Stimulated activated CD4-positive, alpha-beta T cell treated with anti-CD3 and anti-CD28 coated beads, TNF-alpha, amount 100 ng/mL, for 24 hours (primary cell): ENCODE data around the gene TSPAN18.

Source experiments
- DNase-seq, 3 experiments: peaks; one replicate each; pipeline ENCODE4 v3.0.0-alpha.2; 2020; ENCODE audit warnings: low read depth in 3 of 3

Gene TSPAN18

DNA sequence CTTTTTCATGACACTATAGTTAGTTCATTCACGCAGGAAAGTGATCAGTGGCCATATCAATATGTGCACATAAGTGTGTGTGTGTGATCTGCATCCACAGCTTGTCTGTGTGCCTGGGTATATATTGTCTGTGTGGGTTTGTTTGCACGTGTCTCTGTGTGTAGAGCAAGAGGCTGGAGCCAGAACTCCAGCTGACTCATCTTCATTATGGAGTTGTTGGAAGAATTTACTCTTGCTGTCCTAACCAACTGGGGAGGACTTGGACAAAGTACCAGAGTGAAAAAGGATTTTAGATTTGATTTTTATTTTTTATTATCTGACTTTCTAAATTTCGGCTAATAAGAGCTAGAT is 160.0 kb downstream of the TSPAN18 start:
- DNase-seq, result no peak

GRCh38 chr11:44887636-44888035 is 160.9 kb downstream of the TSPAN18 start:
- DNase-seq, result no peak

DNA sequence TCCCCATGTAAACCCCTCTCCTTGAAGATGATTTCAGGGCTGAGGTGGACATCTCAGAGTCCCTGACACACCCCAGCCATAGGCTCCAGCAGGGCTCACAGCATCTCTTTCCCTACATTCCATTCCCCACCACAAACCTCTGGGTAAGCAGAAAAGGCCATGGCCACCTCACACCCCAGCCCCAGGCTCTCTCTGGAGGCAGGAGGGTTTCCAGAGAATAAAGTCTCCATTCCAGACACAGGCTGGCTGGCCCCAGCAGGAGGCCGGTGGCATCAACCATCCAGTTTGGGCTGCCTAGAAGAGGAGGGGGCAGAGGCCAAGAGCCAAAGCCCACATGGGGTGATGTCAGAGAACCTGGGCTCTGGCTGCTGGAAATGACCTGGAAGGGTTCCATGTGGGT is 162.5 kb downstream of the TSPAN18 start:
- no peak for DNase-seq

DNA sequence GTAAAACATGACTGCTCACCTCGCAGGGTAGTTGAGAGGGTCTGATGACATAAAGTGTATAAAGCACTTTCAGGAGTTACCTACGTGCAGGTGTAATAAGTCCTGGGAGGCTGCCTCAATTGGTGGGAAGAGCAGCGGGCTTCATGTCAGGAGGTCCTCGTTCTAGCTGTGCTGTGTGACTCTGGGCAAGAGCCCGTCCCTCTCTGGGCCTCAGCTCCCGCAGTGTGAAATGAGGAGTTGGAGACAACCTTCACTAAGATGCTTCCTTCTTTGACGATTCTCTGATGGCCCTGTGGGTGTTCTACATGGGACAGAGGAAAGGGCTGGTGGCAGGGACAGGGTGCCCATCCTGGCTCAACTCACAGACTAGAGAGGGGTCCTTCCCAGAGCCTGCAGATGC is 166.1 kb downstream of the TSPAN18 start:
- no peak for DNase-seq

DNA sequence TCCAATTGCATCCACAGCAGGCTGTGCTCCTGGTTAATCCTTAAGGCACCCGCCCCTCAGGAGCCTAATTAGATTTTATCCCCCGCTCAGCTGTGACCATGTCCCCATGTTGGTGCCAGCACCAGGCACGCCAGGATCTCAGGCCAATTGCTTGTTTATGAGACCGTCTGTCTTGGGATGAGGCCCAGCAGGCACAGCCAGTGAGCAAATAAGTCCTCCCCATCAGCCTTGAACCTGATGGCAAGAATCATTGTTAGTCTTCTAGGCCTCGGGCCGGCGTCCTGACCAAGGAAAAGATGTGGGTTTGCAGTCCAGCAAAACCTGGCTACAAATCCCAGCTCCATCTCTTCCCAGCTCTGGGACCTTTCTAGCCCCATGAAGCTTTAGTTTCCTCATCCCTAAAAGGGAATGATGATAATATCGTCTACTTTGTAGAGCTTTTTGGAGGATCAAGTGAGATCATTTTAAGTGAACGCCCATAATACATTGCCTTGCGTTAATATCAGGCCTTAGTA is 166.6 kb downstream of the TSPAN18 start:
- DNase-seq, result no peak

GRCh38 chr11:44893846-44894617 is 167.3 kb downstream of the TSPAN18 start:
- peak; percentile 18 to 62 (median 26) for DNase-seq

DNA sequence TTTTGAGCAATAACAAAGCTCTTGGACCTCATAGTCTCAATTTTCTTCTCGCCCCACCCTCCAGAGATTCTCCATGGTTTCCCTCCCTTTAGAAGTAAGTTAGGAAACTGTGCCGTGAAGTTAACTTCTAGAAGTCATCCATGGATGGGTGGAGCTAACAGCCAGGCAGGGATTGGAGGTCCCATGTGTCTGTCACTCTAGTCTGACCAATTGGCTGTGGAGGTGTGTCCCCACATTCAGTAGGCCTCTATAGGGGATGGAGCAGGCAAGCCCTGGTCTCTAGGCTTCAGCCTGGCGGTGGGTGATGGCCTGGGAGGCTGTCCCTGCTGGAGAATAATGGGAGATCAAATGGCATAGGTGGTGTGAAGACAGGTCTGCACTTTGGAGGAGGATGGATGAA is 173.2 kb downstream of the TSPAN18 start:
- DNase-seq, result peak in 1 of 3 experiments; percentile 43

- no peak for DNase-seq
These were observed 174.4 kb downstream of the TSPAN18 start for GRCh38 chr11:44901120-44901633.

DNA sequence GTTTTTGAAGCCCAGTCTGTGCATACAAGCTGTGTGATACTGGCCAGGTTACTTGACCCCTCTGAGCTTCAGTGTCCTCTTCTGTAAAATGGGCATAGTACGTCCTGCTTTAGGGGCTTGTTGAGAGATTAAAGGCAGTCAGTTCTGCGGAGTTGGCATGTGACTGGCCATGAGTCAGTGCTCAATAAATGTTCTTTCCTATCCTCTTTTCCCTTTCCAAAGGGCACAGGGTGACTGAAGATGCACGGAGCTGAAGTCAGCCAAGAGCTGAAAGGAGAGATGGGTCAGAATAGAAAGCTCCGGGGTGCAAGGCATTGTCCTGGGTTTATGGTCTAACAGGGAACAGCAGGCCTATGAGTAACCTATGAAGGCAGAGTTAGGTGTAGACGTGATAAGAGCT is 175.0 kb downstream of the TSPAN18 start:
- no peak for DNase-seq

GRCh38 chr11:44903035-44903434 is 176.3 kb downstream of the TSPAN18 start:
- no peak for DNase-seq

GRCh38 chr11:44903518-44903917 is 176.8 kb downstream of the TSPAN18 start:
- DNase-seq, result no peak

DNA sequence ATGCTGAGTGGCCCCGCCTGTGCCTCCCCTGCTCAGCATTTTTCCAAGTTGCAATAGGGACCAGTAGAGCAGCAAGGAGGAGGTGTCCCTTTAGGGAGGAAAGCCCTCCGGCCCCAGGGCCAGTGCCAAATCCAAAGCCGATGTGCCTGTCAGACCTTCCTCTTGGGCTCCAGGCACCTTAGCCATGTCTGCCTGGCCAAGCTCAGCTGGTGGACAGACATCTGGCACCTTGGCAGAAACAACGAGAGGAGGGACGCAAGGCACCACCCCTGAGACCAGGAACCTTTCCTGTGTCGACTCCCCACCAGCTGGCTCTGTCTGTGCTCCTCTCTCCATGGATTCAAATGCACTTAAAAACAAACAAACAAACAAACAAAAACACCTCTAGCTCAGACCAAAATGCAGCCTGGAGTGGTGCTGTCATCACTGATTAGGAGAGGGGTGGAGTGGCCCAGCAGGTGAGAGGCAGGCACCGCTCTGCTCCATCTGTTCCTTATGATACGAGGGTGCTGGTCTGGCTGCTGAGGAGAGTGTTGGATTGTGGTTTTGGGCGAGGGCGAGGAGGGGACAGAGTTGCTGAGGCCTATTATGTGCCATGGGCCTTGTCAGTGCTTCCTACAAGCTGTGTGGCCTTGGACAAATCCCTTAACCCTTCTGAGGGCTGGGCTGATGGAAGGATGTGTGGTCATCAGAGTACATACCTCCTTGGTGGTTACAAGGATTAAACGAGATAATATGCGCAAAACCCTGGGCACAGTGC is 177.7 kb downstream of the TSPAN18 start:
- DNase-seq, result no peak

DNA sequence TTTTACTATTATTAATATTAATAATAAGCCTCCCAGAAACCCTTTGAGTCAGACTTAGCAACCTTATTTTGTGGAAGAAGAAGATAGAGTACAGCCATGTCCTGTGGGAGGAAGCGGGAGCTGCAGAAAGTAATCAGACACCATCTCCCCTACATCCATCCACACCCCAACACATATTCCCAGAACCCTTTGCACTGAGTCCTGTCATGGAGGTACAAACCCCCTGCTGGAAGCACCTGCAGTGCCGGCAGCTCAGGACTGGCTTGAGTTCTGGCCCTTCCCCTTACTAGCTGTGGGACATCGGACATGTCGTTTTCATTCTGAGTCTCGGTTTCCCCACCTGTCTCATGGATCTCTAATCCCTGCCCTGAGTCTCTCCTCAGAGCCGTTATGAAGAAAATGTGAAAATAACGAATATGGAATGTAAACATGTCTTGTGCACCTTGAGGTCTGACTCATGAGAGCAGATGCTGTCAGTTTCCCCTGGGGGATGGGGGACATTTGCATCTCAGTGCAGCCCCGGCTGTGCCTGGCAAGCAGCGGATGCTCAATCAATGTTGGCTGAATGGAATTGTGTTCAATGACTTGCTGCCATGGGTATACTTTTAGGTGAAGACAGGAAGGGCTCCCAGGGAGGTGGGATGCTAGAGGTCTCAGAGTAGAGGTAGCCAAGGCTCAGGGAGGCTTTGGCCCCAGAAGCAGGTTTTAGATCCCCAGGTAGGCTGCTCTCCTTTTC is 178.5 kb downstream of the TSPAN18 start:
- no peak for DNase-seq

- DNase-seq, result no peak
These were observed 179.9 kb downstream of the TSPAN18 start for GRCh38 chr11:44906649-44907048.

- no peak for DNase-seq
These were observed 182.8 kb downstream of the TSPAN18 start for GRCh38 chr11:44909557-44909956.

DNA sequence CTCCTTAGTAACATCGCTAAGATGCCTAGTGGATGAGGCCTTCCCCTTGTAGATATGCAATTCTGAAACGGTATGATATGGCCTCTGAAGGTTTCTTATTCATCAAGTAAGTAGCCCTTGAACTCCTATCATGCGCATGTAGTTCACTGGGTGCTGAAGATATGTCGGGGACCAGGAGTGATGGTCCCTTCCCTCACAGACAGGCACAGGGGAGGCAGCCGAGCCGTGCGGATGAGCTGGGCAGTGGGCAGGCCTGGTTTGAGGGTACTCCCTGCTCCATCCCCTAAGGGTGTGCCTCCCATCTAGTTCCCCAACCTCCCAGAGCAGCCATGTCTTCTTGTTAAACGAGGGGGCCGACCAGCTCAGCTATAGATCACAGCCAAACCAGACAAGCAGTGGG is 183.8 kb downstream of the TSPAN18 start:
- no peak for DNase-seq

DNA sequence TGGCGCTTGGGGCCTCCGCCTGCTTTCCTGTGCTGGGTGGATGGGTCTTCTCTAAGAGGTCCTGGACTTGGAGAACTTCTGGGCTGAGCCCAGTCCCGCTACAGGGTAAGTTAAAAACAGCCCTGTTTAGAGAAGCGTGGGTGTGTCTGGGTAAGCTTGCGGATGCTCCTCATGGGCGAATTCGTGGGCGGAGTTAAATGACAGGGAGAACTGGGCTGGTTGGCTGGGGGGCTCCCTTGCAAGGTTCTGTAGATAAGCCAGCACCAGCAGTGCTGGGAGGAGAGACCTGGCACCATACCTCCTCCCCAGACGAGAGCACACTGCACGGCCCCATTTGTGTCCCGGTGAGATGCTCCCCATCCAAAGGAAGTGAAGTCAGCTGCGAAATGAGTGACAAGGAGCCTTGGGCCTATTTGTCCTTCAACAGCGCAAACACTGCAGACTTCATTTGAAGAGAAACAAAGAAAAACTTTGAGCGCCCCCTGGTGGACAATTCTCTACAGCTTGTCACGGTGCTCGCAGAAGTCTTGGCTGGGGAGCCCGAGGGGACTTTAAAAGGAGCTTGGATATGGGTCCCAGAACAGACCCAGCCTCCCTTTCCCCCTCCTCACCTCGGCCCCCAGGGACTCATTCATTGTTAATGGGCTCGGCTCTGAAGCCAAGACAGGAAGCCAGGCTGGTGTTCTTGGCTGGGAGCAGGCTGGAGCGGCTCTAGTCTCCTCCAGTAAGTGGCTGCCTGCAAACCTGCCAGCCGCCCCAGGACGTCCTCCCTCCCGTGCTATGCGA is 184.5 kb downstream of the TSPAN18 start:
- DNase-seq, result peak; percentile 77 to 83 (median 77)

DNA sequence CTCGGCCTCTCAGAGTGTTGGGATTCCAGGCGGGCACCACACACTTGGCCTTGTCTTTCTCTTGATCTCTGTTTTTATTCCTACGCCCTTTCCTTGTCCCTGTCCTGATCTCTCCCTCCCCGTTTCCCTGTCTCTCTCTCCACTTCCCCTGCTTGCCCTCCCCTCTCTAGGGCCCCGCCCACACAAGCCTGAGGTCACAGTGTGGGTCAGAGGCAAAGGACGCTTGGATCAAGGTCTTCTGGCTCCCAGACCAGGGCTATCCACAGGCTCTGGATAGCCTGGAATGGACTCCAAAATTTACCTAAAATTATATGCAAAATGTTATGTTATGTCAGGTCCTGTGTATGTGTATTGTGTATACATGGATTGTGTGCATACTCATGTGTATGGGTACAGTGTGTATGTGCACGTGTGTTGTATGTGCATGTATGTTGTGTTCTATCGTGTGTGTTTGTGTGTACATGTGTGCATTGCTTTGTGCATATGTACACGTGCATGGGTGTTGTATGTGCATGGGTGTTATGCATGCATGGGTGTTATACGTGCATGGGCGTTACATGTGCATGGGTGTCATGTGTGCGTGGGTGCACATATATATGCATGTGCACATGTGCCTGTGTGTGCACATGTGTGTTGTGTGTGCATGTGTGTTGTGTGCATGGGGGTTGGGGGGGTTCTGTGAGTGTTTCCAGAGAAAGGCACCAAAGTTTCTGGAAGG is 185.7 kb downstream of the TSPAN18 start:
- no peak for DNase-seq

GRCh38 chr11:44913502-44913901 is 186.7 kb downstream of the TSPAN18 start:
- DNase-seq, result no peak

- no peak for DNase-seq
These were observed 187.3 kb downstream of the TSPAN18 start for GRCh38 chr11:44914105-44914504.

GRCh38 chr11:44915004-44915403 is 188.2 kb downstream of the TSPAN18 start:
- no peak for DNase-seq
